ENCODE measurements around the gene GPATCH8.
"Not testable (repeated sequence)": the region's sequence is repeated elsewhere in the genome, so short reads cannot be mapped to it uniquely, and the experiment has no call there.

GPATCH8 gene

GRCh38 chr17:44384281-44384822 lies 118.9 kb downstream of the GPATCH8 start:
- peaks cover 11% of the 10 kb centered on the region for H3K4me1 Mint-ChIP-seq (ENCODE audit: low read depth)
- no peak overlapping the region for H3K4me3 Mint-ChIP-seq
- H3K27ac Mint-ChIP-seq, result no peak overlapping the region
- H3K36me3 Mint-ChIP-seq (ENCODE audit: low read depth), result no peaks in the 10 kb centered on the region
- no peaks in the 10 kb centered on the region for H3K9me3 Mint-ChIP-seq
- H3K27me3 Mint-ChIP-seq, result peaks cover 29% of the 10 kb centered on the region

GRCh38 chr17:44383861-44384260 lies 119.3 kb downstream of the GPATCH8 start:
- Mint-ChIP-seq H3K4me1 (ENCODE audit: low read depth) (peaks cover 10% of the 10 kb centered on the region), H3K9me3 (no peaks in the 10 kb centered on the region), H3K27ac (no peak overlapping the region), H3K27me3 (peaks cover 29% of the 10 kb centered on the region), H3K4me3 (no peak overlapping the region), H3K36me3 (ENCODE audit: low read depth) (no peaks in the 10 kb centered on the region)

- Mint-ChIP-seq H3K36me3 (ENCODE audit: low read depth) (no peaks in the 10 kb centered on the region), H3K4me1 (ENCODE audit: low read depth) (peaks cover 10% of the 10 kb centered on the region), H3K9me3 (no peaks in the 10 kb centered on the region), H3K4me3 (no peak overlapping the region), H3K27ac (no peak overlapping the region), H3K27me3 (peaks cover 29% of the 10 kb centered on the region)
Observed at GRCh38 chr17:44383363-44383762, 119.8 kb downstream of the GPATCH8 start.

- Mint-ChIP-seq H3K4me1 (ENCODE audit: low read depth) (peaks cover 9% of the 10 kb centered on the region), H3K9me3 (no peaks in the 10 kb centered on the region), H3K4me3 (no peak overlapping the region), H3K27ac (no peak overlapping the region), H3K27me3 (peaks cover 27% of the 10 kb centered on the region), H3K36me3 (ENCODE audit: low read depth) (no peaks in the 10 kb centered on the region)
Observed at GRCh38 chr17:44382917-44383316, 120.3 kb downstream of the GPATCH8 start.

- Mint-ChIP-seq H3K4me1 (ENCODE audit: low read depth) (peaks cover 7% of the 10 kb centered on the region), H3K36me3 (ENCODE audit: low read depth) (no peaks in the 10 kb centered on the region), H3K27ac (no peak overlapping the region), H3K27me3 (peaks cover 24% of the 10 kb centered on the region), H3K4me3 (no peak overlapping the region), H3K9me3 (no peaks in the 10 kb centered on the region)
Observed at GRCh38 chr17:44381810-44382305, 121.3 kb downstream of the GPATCH8 start.

GRCh38 chr17:44380767-44381166 lies 122.4 kb downstream of the GPATCH8 start:
- Mint-ChIP-seq H3K27me3 (peaks cover 17% of the 10 kb centered on the region), H3K4me3 (no peak overlapping the region), H3K36me3 (ENCODE audit: low read depth) (no peaks in the 10 kb centered on the region)

GRCh38 chr17:44379887-44380286 lies 123.3 kb downstream of the GPATCH8 start:
- Mint-ChIP-seq H3K36me3 (ENCODE audit: low read depth) (no peaks in the 10 kb centered on the region), H3K4me1 (ENCODE audit: low read depth) (no peaks in the 10 kb centered on the region), H3K27me3 (peaks cover 17% of the 10 kb centered on the region), H3K9me3 (no peaks in the 10 kb centered on the region), H3K27ac (no peak overlapping the region), H3K4me3 (no peak overlapping the region)

More at GRCh38 chr17:44380767-44381166, 122.4 kb downstream of the GPATCH8 start:
- no peak overlapping the region for H3K27ac Mint-ChIP-seq
- no peaks in the 10 kb centered on the region for H3K4me1 Mint-ChIP-seq (ENCODE audit: low read depth)
- no peaks in the 10 kb centered on the region for H3K9me3 Mint-ChIP-seq

GRCh38 chr17:44378171-44378705 lies 125.0 kb downstream of the GPATCH8 start:
- peaks cover 13% of the 10 kb centered on the region for H3K27me3 Mint-ChIP-seq
- no peaks in the 10 kb centered on the region for H3K36me3 Mint-ChIP-seq (ENCODE audit: low read depth)
- H3K9me3 Mint-ChIP-seq, result no peaks in the 10 kb centered on the region
- no peak overlapping the region for H3K27ac Mint-ChIP-seq
- H3K4me1 Mint-ChIP-seq (ENCODE audit: low read depth), result no peaks in the 10 kb centered on the region
- no peak overlapping the region for H3K4me3 Mint-ChIP-seq

GRCh38 chr17:44376779-44377178 lies 126.4 kb downstream of the GPATCH8 start:
- H3K4me3 Mint-ChIP-seq, result no peak overlapping the region
- peaks cover 7% of the 10 kb centered on the region for H3K27me3 Mint-ChIP-seq
- no peak overlapping the region for H3K27ac Mint-ChIP-seq

GRCh38 chr17:44376124-44376523 lies 127.1 kb downstream of the GPATCH8 start:
- Mint-ChIP-seq H3K4me3 (no peak overlapping the region), H3K36me3 (ENCODE audit: low read depth) (no peaks in the 10 kb centered on the region), H3K9me3 (no peaks in the 10 kb centered on the region), H3K27me3 (peaks cover 10% of the 10 kb centered on the region), H3K27ac (no peak overlapping the region), H3K4me1 (ENCODE audit: low read depth) (no peaks in the 10 kb centered on the region)

More at GRCh38 chr17:44376779-44377178, 126.4 kb downstream of the GPATCH8 start:
- Mint-ChIP-seq H3K4me1 (ENCODE audit: low read depth) (no peaks in the 10 kb centered on the region), H3K9me3 (no peaks in the 10 kb centered on the region), H3K36me3 (ENCODE audit: low read depth) (no peaks in the 10 kb centered on the region)

GRCh38 chr17:44375196-44376017 lies 127.8 kb downstream of the GPATCH8 start:
- Mint-ChIP-seq H3K36me3 (ENCODE audit: low read depth) (no peaks in the 10 kb centered on the region), H3K27ac (no peak overlapping the region), H3K4me3 (no peak overlapping the region), H3K27me3 (peaks cover 15% of the 10 kb centered on the region), H3K9me3 (no peaks in the 10 kb centered on the region), H3K4me1 (ENCODE audit: low read depth) (no peaks in the 10 kb centered on the region)

- Mint-ChIP-seq H3K4me1 (ENCODE audit: low read depth) (no peaks in the 10 kb centered on the region), H3K27ac (no peak overlapping the region), H3K36me3 (ENCODE audit: low read depth) (no peaks in the 10 kb centered on the region), H3K27me3 (peaks cover 18% of the 10 kb centered on the region), H3K9me3 (no peaks in the 10 kb centered on the region), H3K4me3 (no peak overlapping the region)
Observed at GRCh38 chr17:44374306-44375195, 128.7 kb downstream of the GPATCH8 start.

GRCh38 chr17:44372036-44372435 lies 131.2 kb downstream of the GPATCH8 start:
- no peaks in the 10 kb centered on the region for H3K36me3 Mint-ChIP-seq (ENCODE audit: low read depth)
- H3K4me1 Mint-ChIP-seq (ENCODE audit: low read depth), result no peaks in the 10 kb centered on the region
- H3K27me3 Mint-ChIP-seq, result peaks cover 30% of the 10 kb centered on the region
- H3K9me3 Mint-ChIP-seq, result no peaks in the 10 kb centered on the region
- H3K27ac Mint-ChIP-seq, result no peak overlapping the region
- no peak overlapping the region for H3K4me3 Mint-ChIP-seq

GRCh38 chr17:44369414-44370023 lies 133.7 kb downstream of the GPATCH8 start:
- not testable (repeated sequence) for H3K4me1 Mint-ChIP-seq (ENCODE audit: low read depth); H3K36me3 Mint-ChIP-seq (ENCODE audit: low read depth); H3K27ac Mint-ChIP-seq; H3K9me3 Mint-ChIP-seq
- Mint-ChIP-seq H3K4me3 (peak overlapping the region; percentile 64), H3K27me3 (peaks cover 49% of the 10 kb centered on the region)

Data from stimulated activated naive CD8-positive, alpha-beta T cell treated with anti-CD3 and anti-CD28 coated beads, Interleukin-15, Interleukin-2, amounts not matched to agents 100 ng/mL and 50 ng/mL, for 24 hours (primary cell).